CD4-positive, alpha-beta memory T cell (primary cell): Measurements from ENCODE around the gene MTAP. TPM values are rescaled to one million over a fixed set of nuclear protein-coding genes. Genes with fewer than 3 reads are reported as not detected.

ENCODE experiments used
- CTCF ChIA-PET: fragments of 350-600 bp; sonication (Branson Sonifier 250); formaldehyde crosslinking; loops from one replicate; lab custom pipeline; 2021; ENCODE audit warnings: inconsistent platforms; ENCODE audit not compliant: partially characterized antibody; lab: Charles Lee
- POLR2A ChIA-PET: fragments of 350-600 bp; sonication (Branson Sonifier 250); formaldehyde crosslinking; loops from one replicate; lab custom pipeline; 2021; ENCODE audit not compliant: partially characterized antibody; lab: Charles Lee
- DNase-seq, 5 donors: peaks; one replicate each; pipeline versions ENCODE4 v3.0.0 to v3.0.0-alpha.2; 2020 to 2022; ENCODE audit warnings: mixed read lengths in 1 of 5
- H3K27ac ChIP-seq: one replicate; pipeline ENCODE4 v1.7.0; 2013; ENCODE audit warnings: low read depth, low read length
- H3K27me3 ChIP-seq: 2 replicates; pipeline ENCODE4 v1.7.0; 2013; ENCODE audit warnings: mild to moderate bottlenecking, low read length, moderate library complexity; ENCODE audit not compliant: insufficient read depth
- H3K36me3 ChIP-seq: 2 replicates; pipeline ENCODE4 v1.7.0; 2013; ENCODE audit warnings: mild to moderate bottlenecking, low read length, moderate library complexity; ENCODE audit not compliant: insufficient read depth
- H3K4me1 ChIP-seq: 2 replicates; pipeline ENCODE4 v1.7.0; 2013; ENCODE audit warnings: mild to moderate bottlenecking, low read length, moderate library complexity; ENCODE audit not compliant: insufficient read depth
- H3K4me3 ChIP-seq, 2 donors: one replicate each; pipeline ENCODE4 v1.7.0; 2013; ENCODE audit warnings: low read length in 2 of 2, mild to moderate bottlenecking in 1 of 2
- H3K9me3 ChIP-seq, 2 donors: one replicate each; pipeline ENCODE4 v1.7.0; 2013; ENCODE audit warnings: low read length in 2 of 2, control low read depth in 1 of 2; ENCODE audit not compliant: control insufficient read depth in 1 of 2
- H3K27ac Mint-ChIP-seq, 7 donors: one replicate each; pipeline ENCODE4 v1.8.0; 2020 to 2021; ENCODE audit warnings: mixed read lengths in 7 of 7, mild to moderate bottlenecking in 6 of 7, inconsistent platforms in 3 of 7, moderate library complexity in 3 of 7
- H3K27me3 Mint-ChIP-seq, 2 donors: one replicate each; pipeline ENCODE4 v1.8.0; 2020 to 2021; ENCODE audit warnings: mixed read lengths in 2 of 2
- H3K36me3 Mint-ChIP-seq, 2 donors: one replicate each; pipeline ENCODE4 v1.8.0; 2020 to 2021; ENCODE audit warnings: mixed read lengths in 2 of 2, inconsistent platforms in 1 of 2, mild to moderate bottlenecking in 1 of 2
- H3K4me1 Mint-ChIP-seq, 4 donors: one replicate each; pipeline ENCODE4 v1.8.0; 2020 to 2021; ENCODE audit warnings: mixed read lengths in 4 of 4, mild to moderate bottlenecking in 1 of 4
- H3K4me3 Mint-ChIP-seq, 8 donors: one replicate each; pipeline ENCODE4 v1.8.0; 2020 to 2021; ENCODE audit warnings: mixed read lengths in 8 of 8, mild to moderate bottlenecking in 7 of 8, moderate library complexity in 6 of 8, inconsistent platforms in 3 of 8
- H3K9me3 Mint-ChIP-seq, 8 donors: one replicate each; pipeline ENCODE4 v1.8.0; 2020 to 2021; ENCODE audit warnings: mixed read lengths in 8 of 8, mild to moderate bottlenecking in 5 of 8, inconsistent platforms in 3 of 8, moderate library complexity in 1 of 8
- intact Hi-C: fragments of 100-400 bp; cut with micrococcal nuclease; formaldehyde crosslinking; loops from one replicate; pipeline ENCODE4 v1.15.1; 2023
- polyA plus RNA-seq, 2 donors: library from polyadenylated mRNA; unstranded; fragments of 300-500 nt; fragmentation: Illumina TruSeq; gene quantifications; one replicate each; pipeline ENCODE4 v1.2.3, GENCODE V29; 2021
- total RNA-seq, 2 experiments: library from RNA; stranded (reverse); gene quantifications; one replicate each; pipeline ENCODE4 v1.2.3, GENCODE V29; 2021

Gene MTAP
- total and polyA plus RNA-seq, 4 experiments from 2014 or later: 21.1 to 47.9 (median 34.0) TPM

DNA sequence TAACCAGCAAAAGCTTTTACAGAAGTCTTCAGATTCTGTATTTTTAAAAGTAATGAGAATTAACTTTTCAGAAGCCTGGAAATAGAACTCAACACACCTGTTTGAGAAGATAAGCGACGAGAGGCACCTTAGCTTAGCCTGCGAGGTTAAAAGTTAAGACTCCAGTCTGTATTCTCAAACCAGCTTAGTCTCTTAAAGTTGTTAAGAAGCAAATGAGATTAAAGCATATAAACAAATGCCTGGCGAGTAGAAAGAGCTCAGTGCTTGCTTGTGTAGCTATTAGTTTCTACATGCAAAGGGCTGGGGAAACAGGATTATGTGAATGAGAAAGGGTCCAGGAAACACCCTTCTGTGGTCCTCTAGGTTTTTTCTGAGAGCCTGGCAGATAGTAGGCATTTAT, 51.7 kb downstream of the MTAP start:
- Mint-ChIP-seq H3K4me1 (peaks cover 32 to 56% (median 37%) of the 10 kb centered on the region in 4 donors), H3K27ac (peak overlapping the region in 1 of 7 donors; percentile 3), H3K36me3 (peaks cover 60 to 61% of the 10 kb centered on the region in 2 donors), H3K9me3 (no peaks in the 10 kb centered on the region), H3K27me3 (no peaks in the 10 kb centered on the region), H3K4me3 (no peak overlapping the region)
- H3K4me1 ChIP-seq: peaks cover 15% of the 10 kb centered on the region
- no peak overlapping the region for H3K4me3 ChIP-seq
- DNase-seq: no peak
- intact Hi-C loops: loop anchor here (5.0 kb wide), 3 partner anchors 33 to 63 kb away; no protein-coding TSS in a partner anchor
- H3K9me3 ChIP-seq: no peaks in the 10 kb centered on the region
- ChIA-PET CTCF (interaction anchor here (0.9 to 2.4 kb wide), 3 partner anchors 17 to 154 kb away, joined by 3 to 5 read pairs (median 4); partner anchors contain the start of genes CDKN2A, CDKN2B and CDKN2B-AS1), POLR2A (no interaction called here)
- no peaks in the 10 kb centered on the region for H3K27me3 ChIP-seq
- H3K27ac ChIP-seq: no peak overlapping the region
- H3K36me3 ChIP-seq: peaks cover 10% of the 10 kb centered on the region

DNA sequence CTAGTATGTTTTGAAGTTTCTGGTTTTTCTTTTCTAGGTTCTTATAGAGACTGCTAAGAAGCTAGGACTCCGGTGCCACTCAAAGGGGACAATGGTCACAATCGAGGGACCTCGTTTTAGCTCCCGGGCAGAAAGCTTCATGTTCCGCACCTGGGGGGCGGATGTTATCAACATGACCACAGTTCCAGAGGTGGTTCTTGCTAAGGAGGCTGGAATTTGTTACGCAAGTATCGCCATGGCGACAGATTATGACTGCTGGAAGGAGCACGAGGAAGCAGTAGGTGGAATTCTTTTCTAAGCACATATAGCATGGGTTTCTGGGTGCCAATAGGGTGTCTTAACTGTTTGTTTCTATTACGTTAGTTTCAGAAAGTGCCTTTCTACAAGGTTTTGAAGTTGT, 52.2 kb downstream of the MTAP start:
- DNase-seq: no peak
- Histone ChIP-seq H3K4me3 (no peak overlapping the region), H3K27me3 (no peaks in the 10 kb centered on the region), H3K27ac (no peak overlapping the region), H3K36me3 (peaks cover 14% of the 10 kb centered on the region), H3K9me3 (no peaks in the 10 kb centered on the region), H3K4me1 (peaks cover 15% of the 10 kb centered on the region)
- intact Hi-C loops: loop anchor here (5.0 kb wide), 3 partner anchors 33 to 63 kb away; no protein-coding TSS in a partner anchor
- ChIA-PET POLR2A (no interaction called here), CTCF (interaction anchor here (1.1 to 2.4 kb wide), 3 partner anchors 17 to 154 kb away, joined by 3 to 5 read pairs (median 3); partner anchors contain the start of gene CDKN2B)
- H3K27ac Mint-ChIP-seq: no peak overlapping the region
- H3K36me3 Mint-ChIP-seq: peaks cover 61 to 63% of the 10 kb centered on the region in 2 donors
- no peaks in the 10 kb centered on the region for H3K27me3 Mint-ChIP-seq
- no peaks in the 10 kb centered on the region for H3K9me3 Mint-ChIP-seq
- no peak overlapping the region for H3K4me3 Mint-ChIP-seq
- H3K4me1 Mint-ChIP-seq: peaks cover 31 to 56% (median 37%) of the 10 kb centered on the region in 4 donors

DNA sequence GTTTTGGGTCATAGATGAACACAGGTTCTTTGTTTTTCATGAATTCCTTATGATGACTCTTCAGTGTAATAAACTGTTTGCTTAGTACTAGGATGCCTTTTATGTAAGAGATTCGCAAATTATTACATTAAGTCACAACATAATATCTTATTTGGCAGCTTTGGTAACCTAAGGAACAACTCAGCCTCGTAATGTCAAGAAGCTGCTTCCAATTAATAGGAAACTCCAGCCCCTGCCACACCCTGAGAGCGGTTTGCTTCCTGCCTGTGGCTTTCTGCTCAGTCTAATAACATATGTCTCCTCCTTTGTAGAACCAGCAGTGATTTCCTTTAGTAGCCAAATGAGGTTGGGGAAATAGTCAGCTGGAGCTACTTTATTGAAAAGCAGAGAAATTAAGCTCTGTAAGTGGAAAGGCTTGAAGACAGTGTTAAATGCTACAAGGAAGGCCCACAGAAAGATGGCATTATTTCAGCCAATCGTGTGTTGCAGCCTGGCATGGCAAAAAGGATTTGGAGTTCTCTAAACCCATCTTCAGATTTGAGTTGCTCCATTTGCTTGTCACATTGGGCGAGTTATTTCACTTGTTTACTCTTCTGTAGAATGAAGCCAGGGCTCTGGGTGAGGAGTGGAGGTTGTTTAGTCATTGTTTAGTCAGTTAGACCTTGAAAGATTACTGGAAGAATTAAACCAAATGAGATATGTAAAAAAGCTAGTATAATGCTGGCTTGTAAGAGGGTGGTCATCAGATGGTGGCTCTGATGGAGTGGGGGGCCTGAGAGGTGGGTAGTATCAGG, 54.1 kb downstream of the MTAP start:
- POLR2A ChIA-PET: no interaction called here
- Mint-ChIP-seq H3K36me3 (peaks cover 65 to 74% of the 10 kb centered on the region in 2 donors), H3K4me1 (peaks cover 26 to 47% (median 34%) of the 10 kb centered on the region in 4 donors), H3K9me3 (no peaks in the 10 kb centered on the region), H3K27ac (peak overlapping the region in 3 of 7 donors; percentile 9 to 31 (median 11)), H3K4me3 (no peak overlapping the region), H3K27me3 (no peaks in the 10 kb centered on the region)
- no peaks in the 10 kb centered on the region for H3K9me3 ChIP-seq
- H3K4me3 ChIP-seq: no peak overlapping the region
- no peak for DNase-seq
- H3K27me3 ChIP-seq: no peaks in the 10 kb centered on the region
- CTCF ChIA-PET: interaction anchor here (1.1 to 2.2 kb wide), 4 partner anchors 9 to 153 kb away, joined by 3 to 5 read pairs (median 4); partner anchors contain the start of gene CDKN2B
- intact Hi-C loops: no loop called here
- H3K27ac ChIP-seq: no peak overlapping the region
- peaks cover 15% of the 10 kb centered on the region for H3K4me1 ChIP-seq
- H3K36me3 ChIP-seq: peaks cover 20% of the 10 kb centered on the region

DNA sequence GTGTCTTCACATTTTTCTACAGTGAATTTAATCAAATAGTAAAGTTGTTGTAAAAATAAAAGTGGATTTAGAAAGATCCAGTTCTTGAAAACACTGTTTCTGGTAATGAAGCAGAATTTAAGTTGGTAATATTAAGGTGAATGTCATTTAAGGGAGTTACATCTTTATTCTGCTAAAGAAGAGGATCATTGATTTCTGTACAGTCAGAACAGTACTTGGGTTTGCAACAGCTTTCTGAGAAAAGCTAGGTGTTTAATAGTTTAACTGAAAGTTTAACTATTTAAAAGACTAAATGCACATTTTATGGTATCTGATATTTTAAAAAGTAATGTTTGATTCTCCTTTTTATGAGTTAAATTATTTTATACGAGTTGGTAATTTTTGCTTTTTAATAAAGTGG, 60.4 kb downstream of the MTAP start:
- H3K9me3 ChIP-seq: no peaks in the 10 kb centered on the region
- Mint-ChIP-seq H3K4me3 (no peak overlapping the region), H3K9me3 (peaks cover 0 to 3% (median 0%) of the 10 kb centered on the region in 8 donors), H3K27me3 (no peaks in the 10 kb centered on the region), H3K36me3 (peaks cover 64 to 72% of the 10 kb centered on the region in 2 donors), H3K4me1 (peaks cover 0 to 1% (median 0%) of the 10 kb centered on the region in 4 donors), H3K27ac (no peak overlapping the region)
- no peak overlapping the region for H3K4me3 ChIP-seq
- intact Hi-C loops: no loop called here
- H3K36me3 ChIP-seq: peaks cover 20% of the 10 kb centered on the region
- H3K27ac ChIP-seq: no peak overlapping the region
- DNase-seq: no peak
- ChIA-PET POLR2A (no interaction called here), CTCF (interaction anchor here (0.9 kb wide), 1 partner anchor 146 kb away, joined by 4 read pairs; the partner anchor contains the start of gene CDKN2B)
- no peaks in the 10 kb centered on the region for H3K27me3 ChIP-seq
- no peaks in the 10 kb centered on the region for H3K4me1 ChIP-seq

DNA sequence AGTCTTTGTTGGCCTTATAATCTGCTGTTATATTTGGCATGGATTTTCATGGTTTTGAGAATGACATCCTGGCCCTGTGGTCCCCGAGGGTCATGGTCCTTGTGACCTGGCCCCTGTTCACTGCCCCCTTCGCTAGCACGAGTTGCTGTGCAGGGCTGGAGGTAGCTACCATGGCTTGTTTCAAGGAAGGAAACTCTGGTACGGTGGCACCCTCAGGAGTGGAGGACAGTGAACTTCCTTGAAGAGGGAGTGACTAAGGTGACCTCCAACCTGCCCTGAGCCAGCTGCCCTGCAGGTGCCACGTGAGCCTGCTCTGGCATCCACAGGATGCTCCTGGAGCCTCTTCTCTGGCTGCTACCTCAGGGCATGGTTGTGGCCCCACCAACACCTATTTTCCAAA, 62.1 kb downstream of the MTAP start:
- Mint-ChIP-seq H3K4me1 (peaks cover 0 to 1% (median 0%) of the 10 kb centered on the region in 4 donors), H3K36me3 (peaks cover 48 to 60% of the 10 kb centered on the region in 2 donors), H3K4me3 (no peak overlapping the region), H3K27ac (no peak overlapping the region), H3K27me3 (no peaks in the 10 kb centered on the region), H3K9me3 (peaks cover 0 to 3% (median 0%) of the 10 kb centered on the region in 8 donors)
- intact Hi-C loops: no loop called here
- H3K27me3 ChIP-seq: no peaks in the 10 kb centered on the region
- H3K4me3 ChIP-seq: no peak overlapping the region
- CTCF ChIA-PET: no interaction called here
- no peaks in the 10 kb centered on the region for H3K9me3 ChIP-seq
- no peak overlapping the region for H3K27ac ChIP-seq
- H3K36me3 ChIP-seq: peaks cover 7% of the 10 kb centered on the region
- POLR2A ChIA-PET: interaction anchor here (0.8 kb wide), 1 partner anchor 131 kb away, joined by 3 read pairs; no protein-coding TSS in a partner anchor
- DNase-seq: no peak
- no peaks in the 10 kb centered on the region for H3K4me1 ChIP-seq

DNA sequence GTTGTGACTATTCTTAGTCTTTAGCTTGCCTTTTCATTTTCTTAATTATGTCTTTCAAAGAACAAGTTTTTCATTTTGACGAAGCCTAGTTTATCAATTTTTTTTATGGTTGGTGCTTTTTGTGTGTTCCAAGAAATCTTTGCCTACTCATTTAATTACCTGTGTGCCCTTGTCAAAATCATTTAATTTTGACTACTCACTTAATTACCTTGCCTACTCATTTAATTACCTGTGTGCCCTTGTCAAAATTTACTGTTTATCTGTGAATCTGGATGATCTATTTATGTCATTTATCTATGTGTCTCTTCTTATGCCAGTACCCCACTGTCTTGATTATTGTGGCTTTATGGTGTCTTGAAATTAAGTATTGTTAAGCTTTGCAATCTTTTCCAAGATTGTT, 63.9 kb downstream of the MTAP start:
- H3K27ac Mint-ChIP-seq: no peak overlapping the region
- peaks cover 39 to 45% of the 10 kb centered on the region in 2 donors for H3K36me3 Mint-ChIP-seq
- no peaks in the 10 kb centered on the region for H3K27me3 Mint-ChIP-seq
- no peak for DNase-seq
- POLR2A ChIA-PET: no interaction called here
- Histone ChIP-seq H3K27me3 (no peaks in the 10 kb centered on the region), H3K27ac (no peak overlapping the region), H3K4me1 (no peaks in the 10 kb centered on the region), H3K9me3 (no peaks in the 10 kb centered on the region), H3K4me3 (no peak overlapping the region), H3K36me3 (no peaks in the 10 kb centered on the region)
- no peak overlapping the region for H3K4me3 Mint-ChIP-seq
- CTCF ChIA-PET: interaction anchor here (1.3 kb wide), 1 partner anchor 142 kb away, joined by 7 read pairs; the partner anchor contains the start of gene CDKN2B
- intact Hi-C loops: no loop called here
- H3K9me3 Mint-ChIP-seq: peaks cover 0 to 3% (median 0%) of the 10 kb centered on the region in 8 donors
- peaks cover 0 to 2% (median under 1%) of the 10 kb centered on the region in 4 donors for H3K4me1 Mint-ChIP-seq
